Astrocyte of the cerebellum (primary cell): Measurements from ENCODE around the gene MFF.
A peak's percentile ranks its signal among the peaks of the same experiment; 100 is the strongest.

Experiments
- DNase-seq: peaks from one replicate; pipeline ENCODE4 v3.0.0-alpha.2; 2011; ENCODE audit warnings: low read depth
- H3K4me3 ChIP-seq: 2 replicates; pipeline ENCODE4 v1.5.1; 2011; ENCODE audit warnings: mild to moderate bottlenecking, low read depth, low read length, moderate library complexity
- in situ Hi-C: cut with HindIII; loops from 2 replicates; pipeline ENCODE4 v1.10.0; 2017; ENCODE audit warnings: low sequenced_read_pairs
- TF ChIP-seq, protein P1 (sequence below): IDR thresholded peaks from 2 replicates; pipeline ENCODE4 v1.5.1; 2012; ENCODE audit warnings: low read length, low read depth, moderate library complexity, mild to moderate bottlenecking; ENCODE audit errors: missing control alignments

Gene MFF

DNA sequence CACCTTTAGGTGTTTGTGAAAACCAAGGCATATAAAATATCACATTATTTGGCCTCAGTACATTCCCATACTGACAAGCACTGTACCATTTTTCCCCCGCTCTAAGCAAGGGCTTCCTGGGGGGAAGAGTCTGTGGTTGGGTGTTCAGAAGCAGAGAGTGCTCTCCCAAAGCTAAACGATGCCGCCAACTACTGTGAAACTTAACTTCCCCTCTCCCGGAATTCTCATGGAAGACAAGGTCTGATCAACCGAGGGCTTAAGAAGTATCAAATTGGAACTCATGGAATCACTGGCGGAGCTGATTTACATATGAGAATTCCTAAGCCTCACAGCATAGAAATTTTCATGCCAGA is 433 bp upstream of the MFF start:
- H3K4me3 ChIP-seq: peak overlapping the region; percentile 59
- no peak for DNase-seq
- TF ChIP-seq, protein P1, sequence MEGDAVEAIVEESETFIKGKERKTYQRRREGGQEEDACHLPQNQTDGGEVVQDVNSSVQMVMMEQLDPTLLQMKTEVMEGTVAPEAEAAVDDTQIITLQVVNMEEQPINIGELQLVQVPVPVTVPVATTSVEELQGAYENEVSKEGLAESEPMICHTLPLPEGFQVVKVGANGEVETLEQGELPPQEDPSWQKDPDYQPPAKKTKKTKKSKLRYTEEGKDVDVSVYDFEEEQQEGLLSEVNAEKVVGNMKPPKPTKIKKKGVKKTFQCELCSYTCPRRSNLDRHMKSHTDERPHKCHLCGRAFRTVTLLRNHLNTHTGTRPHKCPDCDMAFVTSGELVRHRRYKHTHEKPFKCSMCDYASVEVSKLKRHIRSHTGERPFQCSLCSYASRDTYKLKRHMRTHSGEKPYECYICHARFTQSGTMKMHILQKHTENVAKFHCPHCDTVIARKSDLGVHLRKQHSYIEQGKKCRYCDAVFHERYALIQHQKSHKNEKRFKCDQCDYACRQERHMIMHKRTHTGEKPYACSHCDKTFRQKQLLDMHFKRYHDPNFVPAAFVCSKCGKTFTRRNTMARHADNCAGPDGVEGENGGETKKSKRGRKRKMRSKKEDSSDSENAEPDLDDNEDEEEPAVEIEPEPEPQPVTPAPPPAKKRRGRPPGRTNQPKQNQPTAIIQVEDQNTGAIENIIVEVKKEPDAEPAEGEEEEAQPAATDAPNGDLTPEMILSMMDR: no peak
- in situ Hi-C loops: no loop called here

DNA sequence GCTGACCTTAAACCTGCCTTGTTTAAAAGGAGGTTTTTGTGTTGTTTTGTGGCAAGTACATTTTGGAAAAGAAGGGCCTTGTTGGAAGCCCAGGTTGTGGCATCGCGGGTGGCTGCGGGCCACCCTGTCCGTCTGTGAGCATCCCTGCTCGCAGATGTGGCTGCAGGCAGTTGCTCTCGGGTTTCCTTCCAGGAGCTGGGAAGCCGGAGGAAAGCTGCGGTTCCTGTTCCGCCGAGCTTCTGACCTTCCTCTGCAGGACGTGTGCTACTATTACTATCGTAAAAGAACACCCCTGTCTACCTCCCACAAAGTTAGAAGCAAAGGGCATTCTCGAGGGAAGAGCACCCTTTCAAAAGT is 766 bp downstream of the MFF start:
- TF ChIP-seq, protein P1: no peak
- in situ Hi-C loops: no loop called here
- DNase-seq: peak; percentile 18
- peak overlapping the region; percentile 59 for H3K4me3 ChIP-seq

DNA sequence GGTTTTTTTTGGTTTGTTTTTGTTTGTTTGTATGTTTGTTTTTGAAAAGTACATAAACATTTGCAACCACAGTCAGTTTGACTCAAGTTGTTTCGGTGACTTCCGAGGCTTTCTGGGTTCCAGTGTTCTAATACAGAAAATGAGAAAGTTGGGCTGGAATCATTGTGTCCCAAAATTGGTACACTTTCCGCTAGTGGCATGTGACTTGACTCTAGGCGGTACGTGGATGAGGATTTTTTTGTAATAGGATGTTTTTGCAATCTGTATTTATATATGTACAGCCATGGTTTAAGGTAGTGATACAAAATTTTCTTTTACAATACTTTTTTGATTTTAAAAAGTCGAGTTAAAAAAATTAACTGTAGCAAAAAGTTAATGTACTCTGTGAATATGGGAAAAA is 1.7 kb downstream of the MFF start:
- H3K4me3 ChIP-seq: peak overlapping the region; percentile 59
- no peak for DNase-seq
- in situ Hi-C loops: no loop called here
- TF ChIP-seq, protein P1: no peak

DNA sequence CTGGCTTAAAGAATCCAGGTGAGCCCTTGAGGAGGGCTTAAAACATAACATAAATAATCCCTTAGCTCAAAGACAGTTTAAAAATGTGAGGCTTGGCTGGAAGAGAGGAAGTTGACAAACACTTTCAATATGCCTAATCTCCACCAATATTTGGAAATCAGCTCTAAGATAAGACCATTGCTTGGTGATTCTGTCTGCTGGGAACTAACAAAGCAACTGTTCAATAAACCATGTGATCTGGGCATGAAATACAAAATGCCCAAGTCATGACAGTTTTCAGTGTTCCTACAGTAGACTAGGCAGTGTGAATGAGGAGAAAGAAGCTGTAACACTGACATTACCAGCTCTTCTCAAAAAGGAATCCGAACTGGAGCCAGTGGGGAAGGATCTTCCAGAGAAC is 10.7 kb downstream of the MFF start:
- DNase-seq: no peak

DNA sequence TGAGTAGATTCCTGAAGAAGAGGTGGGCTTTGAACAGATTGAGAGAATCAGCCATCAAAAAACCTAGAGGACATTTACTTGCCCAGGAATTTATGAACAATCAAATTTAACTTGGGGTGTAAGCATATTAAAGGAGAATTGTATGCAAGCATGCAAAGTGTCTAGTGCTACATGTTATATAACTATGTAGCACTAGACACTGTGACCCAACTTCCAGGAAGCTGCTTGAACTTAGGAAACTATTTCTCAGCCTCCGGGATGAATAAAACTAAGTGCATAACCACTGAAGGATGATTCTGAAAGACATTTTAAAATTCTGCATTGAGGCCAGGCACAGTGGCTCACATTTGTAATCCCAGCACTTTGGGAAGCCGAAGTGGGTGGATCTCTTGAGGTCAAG is 12.4 kb downstream of the MFF start:
- in situ Hi-C loops: no loop called here
- no peak overlapping the region for H3K4me3 ChIP-seq
- TF ChIP-seq, protein P1: no peak
- no peak for DNase-seq

More for the DNA sequence above, 10.7 kb downstream of the MFF start:
- H3K4me3 ChIP-seq: no peak overlapping the region
- TF ChIP-seq, protein P1: no peak
- in situ Hi-C loops: no loop called here

DNA sequence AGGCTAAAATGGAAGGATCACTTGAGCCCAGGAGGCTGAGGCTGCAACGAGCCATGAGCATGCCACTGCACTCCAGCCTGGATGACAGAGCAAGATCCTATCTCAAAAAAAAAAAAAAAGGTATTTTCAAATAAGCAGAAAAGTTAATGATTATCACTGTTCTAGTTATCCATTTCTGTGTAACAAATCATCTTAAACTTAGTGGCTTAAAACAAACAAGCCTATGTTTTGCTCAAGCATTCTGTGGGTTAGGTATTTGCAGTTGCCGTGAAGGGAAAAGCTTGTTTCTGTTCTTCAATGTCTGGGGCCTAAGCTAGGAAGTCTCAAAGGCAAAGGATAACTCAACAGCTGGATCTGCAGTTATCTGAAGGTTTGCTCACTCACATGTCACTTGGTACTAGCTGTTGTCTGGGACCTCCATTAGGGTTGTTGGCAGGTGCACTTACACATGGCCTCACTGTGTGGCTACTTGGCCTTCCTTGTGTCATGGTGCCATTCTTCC is 14.1 kb downstream of the MFF start:
- TF ChIP-seq, protein P1: no peak
- in situ Hi-C loops: no loop called here
- H3K4me3 ChIP-seq: no peak overlapping the region
- no peak for DNase-seq

DNA sequence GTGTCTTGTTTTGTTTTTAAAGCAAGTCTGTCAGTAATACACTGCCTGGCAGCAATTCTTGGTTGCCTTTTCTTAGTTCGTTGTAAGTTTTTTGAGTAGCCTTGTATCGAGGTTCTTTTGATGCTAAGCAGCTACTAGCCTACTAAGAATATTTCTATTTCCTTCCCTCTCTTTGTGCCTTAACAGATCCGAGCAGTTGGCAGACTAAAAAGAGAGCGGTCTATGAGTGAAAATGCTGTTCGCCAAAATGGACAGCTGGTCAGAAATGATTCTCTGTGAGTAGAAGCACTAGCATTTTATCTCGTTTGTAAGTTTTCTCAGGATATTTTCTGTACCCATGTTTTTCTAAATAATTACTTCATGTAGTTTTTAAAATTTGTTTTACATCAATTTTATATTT is 15.1 kb downstream of the MFF start:
- in situ Hi-C loops: no loop called here
- TF ChIP-seq, protein P1: no peak
- no peak for DNase-seq
- H3K4me3 ChIP-seq: no peak overlapping the region
